ENCODE measurements around the gene MUL1.

MUL1 gene

GRCh38 chr1:20466273-20466672, 41.7 kb downstream of the MUL1 start:
- DNase-seq: no peak

- no peak for DNase-seq
Measured at GRCh38 chr1:20465187-20465586, 42.8 kb downstream of the MUL1 start.

- no peak for DNase-seq
Measured at GRCh38 chr1:20463502-20463901, 44.4 kb downstream of the MUL1 start.

GRCh38 chr1:20462397-20462796, 45.6 kb downstream of the MUL1 start:
- no peak for DNase-seq

GRCh38 chr1:20458717-20459116, 49.2 kb downstream of the MUL1 start:
- DNase-seq: no peak

GRCh38 chr1:20454004-20454403, 53.9 kb downstream of the MUL1 start:
- DNase-seq: no peak

- DNase-seq: no peak
Measured at GRCh38 chr1:20449735-20450311, 58.1 kb downstream of the MUL1 start.

Data from NCI-H1048 (cell line).